GM18868 (cell line): Measurements from ENCODE around the gene PTK6.
"Not testable (repeated sequence)": the region's sequence is repeated elsewhere in the genome, so short reads cannot be mapped to it uniquely, and the experiment has no call there.

Experiments
- ATAC-seq: cut with Tn5 transposase; IDR thresholded peaks from one replicate; pipeline ENCODE4 v1.9.1; 2021; ENCODE audit warnings: mild to moderate bottlenecking, moderate library complexity; ENCODE audit not compliant: unreplicated experiment

PTK6 gene

DNA sequence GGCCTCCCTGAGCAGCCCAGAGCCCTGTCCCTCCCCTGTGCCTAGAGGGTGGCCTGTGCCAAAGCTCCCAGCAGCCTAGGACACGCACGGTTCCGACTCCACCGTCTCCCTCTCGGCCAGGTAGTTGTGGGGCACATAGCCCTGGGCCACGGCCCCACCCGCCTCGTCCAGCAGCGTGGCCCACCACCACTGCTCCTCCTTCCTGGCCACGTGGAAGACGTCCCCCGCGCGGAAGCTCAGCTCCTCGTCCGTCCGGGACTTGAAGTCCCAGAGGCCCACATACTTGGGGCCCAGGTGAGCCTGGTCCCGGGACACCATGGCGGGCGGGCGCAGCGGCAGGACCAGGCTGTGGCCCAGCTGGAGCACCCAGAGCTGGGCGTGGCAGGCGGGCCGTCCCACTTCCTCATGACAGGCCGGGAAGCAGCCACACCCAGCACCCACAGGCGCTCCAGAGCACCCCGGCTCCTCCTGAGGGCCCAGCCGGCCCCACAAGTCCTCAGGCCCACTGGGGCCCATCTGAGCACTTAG lies at the start of gene PTK6:
Gene PTK6 (minus strand): TSS at position 380 of the 528 bp plus-strand sequence. CDS start 62 bp downstream, at position 318.
- no peak for ATAC-seq

- no peak for ATAC-seq
Measured at GRCh38 chr20:63586797-63587196, 49.6 kb upstream of the PTK6 start.

- no peak for ATAC-seq
Measured at GRCh38 chr20:63585616-63586565, 48.7 kb upstream of the PTK6 start.

GRCh38 chr20:63582382-63583063 lies 45.3 kb upstream of the PTK6 start:
- no peak for ATAC-seq

GRCh38 chr20:63580796-63581461 lies 43.8 kb upstream of the PTK6 start:
- no peak for ATAC-seq

DNA sequence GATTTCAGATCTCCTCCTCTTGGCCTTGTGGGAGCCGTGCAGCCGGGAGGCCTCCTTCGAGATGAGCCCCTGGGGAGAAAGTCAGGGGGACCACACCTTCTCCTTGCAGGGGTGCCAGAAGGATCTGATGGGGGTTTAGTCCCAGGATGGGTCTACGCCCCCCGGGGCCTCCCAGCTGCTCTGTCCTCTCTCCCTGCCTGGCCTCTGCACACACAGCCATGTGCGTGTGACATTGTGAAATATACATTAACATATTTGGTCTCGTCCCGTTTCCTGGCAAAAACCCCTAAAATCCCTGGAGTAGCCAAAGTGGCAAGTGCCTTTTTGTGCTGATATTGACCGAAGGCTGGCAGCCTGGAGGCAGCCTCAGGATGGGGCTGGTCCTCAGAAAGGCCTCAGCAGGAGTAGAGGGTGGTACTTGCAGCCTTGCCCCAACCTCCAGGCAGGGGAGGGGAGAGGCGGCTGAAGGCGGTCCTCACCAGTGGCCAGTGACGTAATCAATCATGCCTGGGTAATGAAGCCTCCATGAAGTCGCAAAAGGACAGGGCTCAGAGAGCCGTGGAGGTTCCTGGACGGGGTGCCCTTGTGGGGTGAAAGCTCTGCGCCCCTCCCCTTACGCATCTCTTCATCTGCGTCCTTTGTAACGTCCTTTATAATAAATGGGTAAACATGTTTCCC lies 42.0 kb upstream of the PTK6 start:
- no peak for ATAC-seq

DNA sequence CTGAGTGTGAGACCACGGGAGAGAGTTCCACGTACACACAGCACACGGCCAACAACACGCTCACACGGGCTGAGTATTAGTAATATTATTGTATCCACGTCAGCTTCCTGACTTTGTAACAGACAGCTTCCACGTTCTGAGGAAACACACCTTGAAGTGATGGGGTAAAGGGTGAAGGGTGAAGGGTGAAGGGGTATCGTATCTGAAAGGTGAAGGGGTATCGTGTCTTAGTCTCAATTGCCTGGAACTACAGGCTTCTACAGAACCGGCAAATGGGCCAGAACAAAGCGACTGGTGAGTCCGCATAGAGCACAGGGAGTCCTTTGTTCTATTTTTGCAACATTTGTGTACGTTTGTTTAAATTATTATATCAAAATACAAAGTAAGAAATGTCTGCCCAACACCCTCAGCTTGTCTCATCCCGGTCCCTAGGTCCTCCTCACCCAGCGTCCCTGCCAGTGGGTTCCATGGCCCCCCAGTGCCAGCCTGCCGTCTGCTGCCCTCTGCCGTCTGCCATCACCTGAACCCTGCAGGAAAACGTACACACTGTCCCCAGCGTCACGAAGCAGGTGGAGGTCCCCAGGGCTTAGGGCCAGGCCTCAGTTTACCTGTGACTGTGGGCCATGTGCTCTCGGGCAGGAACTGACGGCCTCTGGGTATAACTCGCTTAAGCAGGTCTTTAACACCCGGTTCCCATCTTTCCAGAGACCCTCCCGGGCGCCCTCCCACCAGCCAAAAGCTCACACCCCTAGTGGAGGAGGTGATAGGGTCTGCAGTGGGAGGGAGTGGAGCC lies 41.2 kb upstream of the PTK6 start:
- ATAC-seq: no peak

DNA sequence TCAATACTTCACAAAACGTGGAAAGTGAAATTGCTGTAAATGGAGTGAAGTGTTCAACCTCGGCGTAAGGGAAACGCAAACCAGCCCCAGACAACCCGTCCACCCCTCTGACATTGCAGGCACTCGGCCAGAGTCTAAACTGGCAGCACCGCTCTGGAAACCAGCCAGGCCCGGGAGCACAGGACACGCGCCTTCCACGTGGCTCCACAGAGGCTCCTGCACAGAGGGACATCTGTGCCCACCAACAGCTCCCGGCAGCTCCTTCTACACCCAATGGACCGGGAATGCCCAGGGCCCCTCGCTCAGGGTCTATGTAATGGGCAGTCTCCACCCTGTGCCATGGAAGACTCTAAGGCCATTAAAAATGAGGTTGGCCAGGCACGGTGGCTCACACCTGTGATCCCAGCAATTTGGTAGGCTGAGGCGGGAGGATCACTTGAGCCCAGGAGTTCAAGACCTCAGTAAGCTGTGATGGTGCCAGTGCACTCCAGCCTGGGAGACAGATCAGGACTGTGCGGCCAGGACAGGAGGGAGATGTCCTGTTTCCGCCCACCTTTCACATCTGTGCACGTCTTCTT lies 40.2 kb upstream of the PTK6 start:
- no peak for ATAC-seq

DNA sequence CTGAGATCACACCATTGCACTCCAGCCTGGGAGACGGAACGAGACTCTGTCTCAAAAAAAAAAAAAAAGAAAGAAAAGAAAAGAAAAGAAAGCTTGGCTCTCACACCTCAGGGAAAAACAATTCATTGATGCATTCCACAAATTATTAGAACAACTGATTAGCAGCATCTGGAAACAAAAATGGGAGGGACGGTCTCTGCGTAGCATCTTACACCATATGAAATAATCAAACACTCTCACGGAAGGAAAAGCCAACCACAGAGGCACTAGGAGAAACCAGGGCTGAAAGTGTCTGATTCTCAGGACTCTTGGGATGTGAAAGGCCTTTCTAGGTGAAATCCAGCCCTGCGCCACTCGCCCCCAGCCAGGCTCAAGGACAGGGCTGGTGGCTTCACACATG lies 39.1 kb upstream of the PTK6 start:
- no peak for ATAC-seq

GRCh38 chr20:63574829-63575743 lies 37.9 kb upstream of the PTK6 start:
- no peak for ATAC-seq

- ATAC-seq: no peak
Measured at GRCh38 chr20:63574156-63574828, 37.1 kb upstream of the PTK6 start, which contains the start of gene HELZ2. Gene HELZ2, minus strand, starts transcription at chr20:63574239. Its CDS starts 1,854 bp downstream, at chr20:63572385.

DNA sequence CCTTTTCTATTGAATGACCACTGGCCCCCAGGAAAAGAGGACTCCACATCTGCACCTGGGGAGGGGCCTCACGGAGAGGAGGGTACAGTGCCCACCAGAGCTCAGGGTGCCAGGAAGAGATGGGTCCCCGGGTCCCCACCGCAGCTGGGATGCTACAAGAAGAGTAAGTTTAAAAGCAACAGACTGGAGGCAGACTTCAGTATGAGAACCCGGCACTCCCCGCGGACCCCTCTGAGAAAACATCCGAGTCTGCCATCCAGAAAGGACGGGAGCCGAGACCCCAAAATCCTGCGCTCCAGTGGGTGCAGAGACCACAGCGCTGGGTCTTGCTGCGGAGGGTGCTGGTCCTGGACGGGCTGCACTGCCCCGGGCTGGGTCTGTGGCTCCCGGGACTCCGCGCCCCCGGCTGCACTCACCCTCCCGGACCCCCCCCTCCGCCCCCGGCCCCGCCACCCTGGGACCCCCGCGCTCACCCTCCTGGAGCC lies 36.5 kb upstream of the PTK6 start:
- ATAC-seq: no peak

DNA sequence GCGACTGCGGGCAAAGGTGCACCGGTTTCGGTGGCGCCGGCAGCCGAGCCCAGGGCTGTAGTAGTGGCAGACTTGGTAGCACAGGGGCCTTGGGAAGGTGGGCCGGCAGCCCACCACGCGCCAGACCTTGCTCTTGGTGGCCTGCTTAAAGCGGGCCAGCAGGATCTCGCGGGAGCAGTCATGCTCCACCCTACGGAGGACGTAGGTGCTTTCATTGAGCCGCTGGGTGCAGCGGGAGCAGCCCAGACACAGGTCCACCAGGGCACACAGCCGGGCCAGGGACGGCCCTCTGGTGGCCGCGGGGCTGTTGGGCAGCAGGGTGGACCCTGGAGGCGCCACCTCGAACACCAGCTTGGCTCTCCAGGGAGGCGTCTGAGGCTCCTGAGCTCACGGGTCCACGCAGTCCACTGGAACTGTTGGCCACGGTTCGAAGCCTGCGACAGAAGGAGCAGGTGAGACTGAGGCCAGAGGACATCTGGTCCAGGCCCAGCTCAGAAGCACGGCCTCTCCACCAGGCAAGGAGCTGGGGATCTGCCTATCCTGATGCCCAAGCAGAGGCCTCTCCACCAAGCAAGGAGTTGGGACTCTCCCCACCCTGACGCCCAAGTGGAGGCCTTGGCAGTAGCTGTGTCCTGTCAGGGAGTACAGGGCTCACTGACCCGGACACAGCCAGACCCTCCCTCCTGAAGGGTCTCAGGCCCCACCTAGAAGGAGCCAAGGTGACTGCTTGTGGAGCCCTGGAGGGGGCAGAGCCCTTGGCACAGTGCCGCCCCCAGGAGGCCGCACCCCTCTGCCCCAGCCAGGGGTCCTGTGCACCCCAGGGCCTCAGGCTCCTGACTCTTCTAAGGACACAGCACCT lies 35.8 kb upstream of the PTK6 start:
- no peak for ATAC-seq

- no peak for ATAC-seq
Measured at GRCh38 chr20:63572071-63572787, 35.1 kb upstream of the PTK6 start.

DNA sequence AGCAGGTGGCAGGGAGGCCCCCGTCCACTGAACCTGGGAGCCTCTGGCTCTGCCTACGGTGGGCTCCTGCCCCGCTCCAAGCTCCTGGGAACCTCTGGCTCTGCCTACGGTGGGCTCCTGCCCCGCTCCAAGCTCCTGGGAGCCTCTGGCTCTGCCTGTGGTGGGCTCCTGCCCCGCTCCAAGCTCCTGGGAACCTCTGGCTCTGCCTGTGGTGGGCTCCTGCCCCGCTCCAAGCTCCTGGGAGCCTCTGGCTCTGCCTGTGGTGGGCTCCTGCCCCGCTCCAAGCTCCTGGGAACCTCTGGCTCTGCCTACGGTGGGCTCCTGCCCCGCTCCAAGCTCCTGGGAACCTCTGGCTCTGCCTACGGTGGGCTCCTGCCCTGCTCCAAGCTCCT lies 33.9 kb upstream of the PTK6 start:
- ATAC-seq: not testable (repeated sequence)
